AG04450 (cell line): ENCODE results near the gene PSMF1. TPM values are rescaled to one million over a fixed set of nuclear protein-coding genes. Genes with fewer than 3 reads are reported as not detected.

Source experiments
- CTCF ChIA-PET: fragments of 300-600, 350-600 bp; formaldehyde crosslinking; extraction: SDS; loops from one replicate; lab custom pipeline; 2022; ENCODE audit warnings: antibody characterized with exemption, inconsistent platforms; lab: Charles Lee
- POLR2A ChIA-PET: fragments of 350-600 bp; formaldehyde crosslinking; extraction: SDS; loops from one replicate; lab custom pipeline; 2021; ENCODE audit warnings: antibody characterized with exemption, inconsistent platforms; lab: Yijun Ruan, JAX
- DNase-seq: peaks from one replicate; pipeline ENCODE4 v3.0.0-alpha.2; 2011; ENCODE audit warnings: low read depth, low spot score
- H3K27ac ChIP-seq: one replicate; pipeline ENCODE4 v1.5.1; 2012; ENCODE audit warnings: low read depth, low read length, control low read depth
- H3K27me3 ChIP-seq: one replicate; pipeline ENCODE4 v1.6.0; 2012; ENCODE audit warnings: low read length; ENCODE audit not compliant: control insufficient read depth, insufficient read depth
- H3K4me3 ChIP-seq: 2 replicates; pipeline ENCODE4 v1.5.1; 2011; ENCODE audit warnings: mild to moderate bottlenecking, low read depth, low read length, control low read depth
- H3K9me3 ChIP-seq: 2 replicates; pipeline ENCODE4 v1.5.1; 2012; ENCODE audit warnings: low read length; ENCODE audit not compliant: control insufficient read depth, insufficient read depth
- polyA plus RNA-seq: library from polyadenylated mRNA; depleted of rRNA; stranded (reverse); fragments of >200 nt; gene quantifications from 2 replicates; pipeline ENCODE4 v1.2.3, GENCODE V29; 2011
- TF ChIP-seq, protein P1 (sequence below): IDR thresholded peaks from 2 replicates; pipeline ENCODE4 v1.5.1; 2011; ENCODE audit warnings: low read depth, low read length, control low read depth, inconsistent platforms

Gene PSMF1
- polyA plus RNA-seq, 1 experiment = 116 TPM

DNA sequence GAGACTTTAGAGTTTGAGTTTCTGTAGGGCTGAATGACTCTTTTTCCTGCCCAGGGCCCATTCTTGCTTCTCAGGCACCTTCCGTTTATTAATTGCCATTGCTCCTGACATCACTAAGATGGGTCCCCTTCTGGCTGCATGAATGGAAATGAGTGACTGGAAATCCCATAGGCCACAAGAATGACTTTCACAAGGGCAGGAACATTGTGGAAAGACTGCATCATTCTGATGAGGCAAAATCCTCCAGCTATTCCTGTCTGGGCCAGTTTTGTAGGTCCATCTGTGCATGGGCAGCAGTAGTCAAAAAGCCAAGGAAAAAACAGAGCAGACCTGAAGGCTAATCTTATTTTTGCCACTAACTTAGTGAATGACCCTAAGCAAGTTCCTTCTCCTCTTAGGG, 47.1 kb downstream of the PSMF1 start:
- ChIA-PET CTCF (no interaction called here), POLR2A (no interaction called here)
- H3K9me3 ChIP-seq = no peaks in the 10 kb centered on the region
- H3K27ac ChIP-seq = no peak overlapping the region
- DNase-seq = no peak
- TF ChIP-seq, protein P1, sequence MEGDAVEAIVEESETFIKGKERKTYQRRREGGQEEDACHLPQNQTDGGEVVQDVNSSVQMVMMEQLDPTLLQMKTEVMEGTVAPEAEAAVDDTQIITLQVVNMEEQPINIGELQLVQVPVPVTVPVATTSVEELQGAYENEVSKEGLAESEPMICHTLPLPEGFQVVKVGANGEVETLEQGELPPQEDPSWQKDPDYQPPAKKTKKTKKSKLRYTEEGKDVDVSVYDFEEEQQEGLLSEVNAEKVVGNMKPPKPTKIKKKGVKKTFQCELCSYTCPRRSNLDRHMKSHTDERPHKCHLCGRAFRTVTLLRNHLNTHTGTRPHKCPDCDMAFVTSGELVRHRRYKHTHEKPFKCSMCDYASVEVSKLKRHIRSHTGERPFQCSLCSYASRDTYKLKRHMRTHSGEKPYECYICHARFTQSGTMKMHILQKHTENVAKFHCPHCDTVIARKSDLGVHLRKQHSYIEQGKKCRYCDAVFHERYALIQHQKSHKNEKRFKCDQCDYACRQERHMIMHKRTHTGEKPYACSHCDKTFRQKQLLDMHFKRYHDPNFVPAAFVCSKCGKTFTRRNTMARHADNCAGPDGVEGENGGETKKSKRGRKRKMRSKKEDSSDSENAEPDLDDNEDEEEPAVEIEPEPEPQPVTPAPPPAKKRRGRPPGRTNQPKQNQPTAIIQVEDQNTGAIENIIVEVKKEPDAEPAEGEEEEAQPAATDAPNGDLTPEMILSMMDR = no peak
- no peak overlapping the region for H3K4me3 ChIP-seq
- no peaks in the 10 kb centered on the region for H3K27me3 ChIP-seq

DNA sequence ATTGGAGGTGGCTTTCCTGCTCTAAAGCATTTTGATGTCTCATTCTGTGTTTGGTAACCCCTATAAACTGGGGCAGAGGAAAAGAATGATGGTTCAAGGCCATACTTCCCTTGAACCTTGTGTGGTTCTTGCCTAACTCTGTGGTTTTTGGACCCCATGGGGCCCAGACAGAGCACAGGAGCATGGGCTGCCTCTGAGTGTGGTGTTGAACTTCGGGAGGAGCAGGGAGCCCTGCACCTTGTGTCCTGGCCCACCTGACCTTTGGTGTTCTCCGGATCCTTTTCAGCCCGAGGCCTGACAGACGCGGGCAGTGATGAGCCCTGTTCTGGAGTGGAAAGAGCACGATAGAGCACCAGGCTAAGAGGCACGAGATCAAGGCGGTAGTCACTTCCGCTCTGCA, 47.5 kb downstream of the PSMF1 start:
- TF ChIP-seq, protein P1 = no peak
- DNase-seq = no peak
- no peaks in the 10 kb centered on the region for H3K27me3 ChIP-seq
- POLR2A ChIA-PET = no interaction called here
- CTCF ChIA-PET = no interaction called here
- no peaks in the 10 kb centered on the region for H3K9me3 ChIP-seq
- no peak overlapping the region for H3K4me3 ChIP-seq
- H3K27ac ChIP-seq = no peak overlapping the region

DNA sequence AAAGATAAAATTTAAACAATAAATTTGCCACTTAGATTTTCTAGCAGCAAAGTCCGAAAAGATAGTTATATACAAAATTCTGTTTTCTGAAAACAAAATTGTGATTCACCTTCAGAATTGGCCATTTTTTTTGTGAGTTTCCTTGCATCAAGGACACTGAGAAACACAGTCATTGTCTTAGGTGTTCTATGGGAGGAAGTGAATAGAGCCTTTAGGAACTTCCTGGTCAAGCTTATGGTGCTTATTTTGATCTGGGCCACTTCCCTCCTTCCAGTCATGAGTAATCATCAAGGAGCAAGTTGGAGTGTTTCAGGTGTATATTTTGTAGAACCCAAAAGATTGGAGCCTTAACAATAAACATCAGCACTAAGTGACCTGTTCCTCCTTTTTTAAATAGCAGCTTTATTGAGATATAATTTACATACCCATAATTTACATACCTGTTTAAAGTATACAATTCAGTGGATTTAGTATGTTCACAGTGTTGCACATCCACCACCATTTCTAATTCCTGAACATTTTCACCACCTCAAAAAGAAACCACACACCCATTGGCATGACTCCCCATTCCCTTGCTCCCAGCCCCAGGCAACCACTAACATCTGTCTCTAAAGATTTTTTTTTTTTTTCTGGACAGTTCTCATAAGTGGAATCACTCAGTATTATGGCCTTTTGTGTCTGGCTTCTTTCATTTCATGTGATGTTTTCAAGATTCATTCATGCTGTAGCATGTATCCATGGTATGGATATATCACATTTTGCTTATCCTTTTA, 48.7 kb downstream of the PSMF1 start:
- ChIA-PET CTCF (no interaction called here), POLR2A (no interaction called here)
- TF ChIP-seq, protein P1 = no peak
- Histone ChIP-seq H3K27me3 (no peaks in the 10 kb centered on the region), H3K9me3 (no peaks in the 10 kb centered on the region), H3K27ac (no peak overlapping the region), H3K4me3 (no peak overlapping the region)
- no peak for DNase-seq

DNA sequence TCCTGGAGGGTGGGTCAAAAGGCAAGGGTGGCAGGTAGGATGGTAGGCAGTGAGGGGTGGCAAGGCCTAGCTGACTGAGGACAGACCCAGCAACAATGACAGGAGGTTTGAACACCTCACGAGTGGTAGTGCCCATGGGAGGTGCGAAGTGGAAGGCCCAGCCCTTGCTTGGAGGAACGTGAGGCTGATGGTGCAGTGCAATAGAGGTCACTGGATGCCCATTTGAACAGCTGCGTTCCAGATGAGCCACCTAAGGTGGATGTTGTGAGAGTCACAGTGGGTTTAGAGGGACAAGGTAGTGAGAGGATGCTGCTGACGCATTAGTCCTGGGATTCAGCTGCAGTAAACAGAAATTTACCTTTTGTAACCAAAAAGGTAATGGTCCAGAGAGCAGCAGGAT, 50.8 kb downstream of the PSMF1 start:
- Histone ChIP-seq H3K27ac (no peak overlapping the region), H3K4me3 (no peak overlapping the region), H3K9me3 (no peaks in the 10 kb centered on the region), H3K27me3 (no peaks in the 10 kb centered on the region)
- ChIA-PET CTCF (no interaction called here), POLR2A (no interaction called here)
- TF ChIP-seq, protein P1 = no peak
- no peak for DNase-seq

DNA sequence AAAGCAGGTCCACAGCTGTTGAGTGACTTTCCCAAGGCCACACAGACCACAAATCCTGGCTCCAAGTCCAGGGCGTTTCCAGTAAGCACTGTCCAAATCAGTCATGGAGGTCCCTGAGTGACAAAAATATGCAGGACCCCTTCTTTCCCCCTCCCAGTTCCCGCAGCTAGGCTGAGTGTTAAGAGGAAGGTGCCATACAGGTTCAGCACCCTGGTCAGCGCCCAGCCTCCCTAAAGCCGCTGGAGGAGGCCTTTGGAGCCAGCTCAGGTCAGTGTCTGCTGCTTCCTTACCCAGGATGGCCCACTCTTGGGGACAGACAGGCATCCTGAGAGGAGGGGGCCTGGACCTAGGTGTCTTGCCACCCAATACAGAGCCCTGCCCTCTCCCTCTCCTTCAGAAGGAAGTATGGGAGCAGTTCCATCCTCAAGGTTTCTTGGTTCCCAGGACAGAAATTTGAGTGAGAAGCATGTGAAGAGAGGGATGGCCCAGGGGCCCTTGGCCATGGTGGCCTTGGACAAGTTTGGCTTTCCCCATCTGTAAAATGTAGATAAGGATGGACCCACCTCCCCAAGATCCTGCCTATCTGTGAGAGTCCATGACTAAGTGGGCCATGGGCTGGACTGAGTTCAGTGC, 53.2 kb downstream of the PSMF1 start:
- no peak overlapping the region for H3K27ac ChIP-seq
- no peaks in the 10 kb centered on the region for H3K27me3 ChIP-seq
- POLR2A ChIA-PET = no interaction called here
- CTCF ChIA-PET = no interaction called here
- H3K9me3 ChIP-seq = no peaks in the 10 kb centered on the region
- TF ChIP-seq, protein P1 = no peak
- no peak overlapping the region for H3K4me3 ChIP-seq
- DNase-seq = no peak
